SW 1271 (cell line): ENCODE data around the gene LTA.

Experiments
- DNase-seq, 2 experiments: peaks; one replicate each; lab custom pipeline; 2025; lab: John Stamatoyannopoulos, UW

LTA gene

DNA sequence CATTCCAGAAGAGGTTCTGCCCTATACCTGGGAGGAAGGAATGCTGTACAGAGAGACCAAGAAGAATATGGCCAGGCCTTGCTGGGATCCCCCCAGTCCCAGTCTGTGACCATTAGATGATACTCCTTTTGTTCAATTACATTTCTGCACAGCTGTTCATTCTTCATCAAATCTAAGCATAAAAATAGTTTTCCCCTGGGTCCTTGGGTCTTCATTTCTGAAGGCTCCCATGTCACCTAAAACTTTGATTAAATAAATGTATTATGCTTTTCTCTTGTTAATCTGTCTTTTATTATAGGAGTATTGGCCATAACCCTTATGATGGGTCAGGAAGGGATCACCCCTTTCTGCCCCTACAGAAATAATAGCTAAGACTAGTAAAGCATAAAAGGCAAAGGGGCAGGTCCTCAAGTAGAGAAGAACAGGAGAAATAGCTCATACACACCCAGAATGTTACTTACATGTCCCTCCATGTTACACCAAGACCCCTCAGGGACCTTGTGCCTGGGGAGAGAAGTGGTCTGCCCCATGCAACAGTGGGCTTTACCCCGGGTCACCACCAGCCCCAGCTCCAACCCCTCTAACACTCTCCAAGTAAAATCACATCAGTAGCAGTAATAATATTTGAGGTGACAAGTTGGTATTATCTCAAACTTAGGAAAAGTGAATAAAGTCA is 2.1 kb upstream of the LTA start:
- no peak for DNase-seq

DNA sequence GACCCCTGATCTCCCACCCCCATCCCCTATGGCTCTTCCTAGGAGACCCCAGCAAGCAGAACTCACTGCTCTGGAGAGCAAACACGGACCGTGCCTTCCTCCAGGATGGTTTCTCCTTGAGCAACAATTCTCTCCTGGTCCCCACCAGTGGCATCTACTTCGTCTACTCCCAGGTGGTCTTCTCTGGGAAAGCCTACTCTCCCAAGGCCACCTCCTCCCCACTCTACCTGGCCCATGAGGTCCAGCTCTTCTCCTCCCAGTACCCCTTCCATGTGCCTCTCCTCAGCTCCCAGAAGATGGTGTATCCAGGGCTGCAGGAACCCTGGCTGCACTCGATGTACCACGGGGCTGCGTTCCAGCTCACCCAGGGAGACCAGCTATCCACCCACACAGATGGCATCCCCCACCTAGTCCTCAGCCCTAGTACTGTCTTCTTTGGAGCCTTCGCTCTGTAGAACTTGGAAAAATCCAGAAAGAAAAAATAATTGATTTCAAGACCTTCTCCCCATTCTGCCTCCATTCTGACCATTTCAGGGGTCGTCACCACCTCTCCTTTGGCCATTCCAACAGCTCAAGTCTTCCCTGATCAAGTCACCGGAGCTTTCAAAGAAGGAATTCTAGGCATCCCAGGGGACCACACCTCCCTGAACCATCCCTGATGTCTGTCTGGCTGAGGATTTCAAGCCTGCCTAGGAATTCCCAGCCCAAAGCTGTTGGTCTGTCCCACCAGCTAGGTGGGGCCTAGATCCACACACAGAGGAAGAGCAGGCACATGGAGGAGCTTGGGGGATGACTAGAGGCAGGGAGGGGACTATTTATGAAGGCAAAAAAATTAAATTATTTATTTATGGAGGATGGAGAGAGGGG is 1.4 kb downstream of the LTA start:
- no peak for DNase-seq

- DNase-seq = no peak
Measured at GRCh38 chr6:31574106-31575061, 2.3 kb downstream of the LTA start.

- no peak for DNase-seq
Measured at GRCh38 chr6:31575335-31575901, 3.3 kb downstream of the LTA start, which contains the start of gene TNF. TNF (plus strand) TSS chr6:31575565; CDS start chr6:31575742, 177 bp downstream.

DNA sequence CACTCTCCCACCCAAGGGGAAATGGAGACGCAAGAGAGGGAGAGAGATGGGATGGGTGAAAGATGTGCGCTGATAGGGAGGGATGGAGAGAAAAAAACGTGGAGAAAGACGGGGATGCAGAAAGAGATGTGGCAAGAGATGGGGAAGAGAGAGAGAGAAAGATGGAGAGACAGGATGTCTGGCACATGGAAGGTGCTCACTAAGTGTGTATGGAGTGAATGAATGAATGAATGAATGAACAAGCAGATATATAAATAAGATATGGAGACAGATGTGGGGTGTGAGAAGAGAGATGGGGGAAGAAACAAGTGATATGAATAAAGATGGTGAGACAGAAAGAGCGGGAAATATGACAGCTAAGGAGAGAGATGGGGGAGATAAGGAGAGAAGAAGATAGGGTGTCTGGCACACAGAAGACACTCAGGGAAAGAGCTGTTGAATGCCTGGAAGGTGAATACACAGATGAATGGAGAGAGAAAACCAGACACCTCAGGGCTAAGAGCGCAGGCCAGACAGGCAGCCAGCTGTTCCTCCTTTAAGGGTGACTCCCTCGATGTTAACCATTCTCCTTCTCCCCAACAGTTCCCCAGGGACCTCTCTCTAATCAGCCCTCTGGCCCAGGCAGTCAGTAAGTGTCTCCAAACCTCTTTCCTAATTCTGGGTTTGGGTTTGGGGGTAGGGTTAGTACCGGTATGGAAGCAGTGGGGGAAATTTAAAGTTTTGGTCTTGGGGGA is 4.0 kb downstream of the LTA start:
- DNase-seq = no peak

DNA sequence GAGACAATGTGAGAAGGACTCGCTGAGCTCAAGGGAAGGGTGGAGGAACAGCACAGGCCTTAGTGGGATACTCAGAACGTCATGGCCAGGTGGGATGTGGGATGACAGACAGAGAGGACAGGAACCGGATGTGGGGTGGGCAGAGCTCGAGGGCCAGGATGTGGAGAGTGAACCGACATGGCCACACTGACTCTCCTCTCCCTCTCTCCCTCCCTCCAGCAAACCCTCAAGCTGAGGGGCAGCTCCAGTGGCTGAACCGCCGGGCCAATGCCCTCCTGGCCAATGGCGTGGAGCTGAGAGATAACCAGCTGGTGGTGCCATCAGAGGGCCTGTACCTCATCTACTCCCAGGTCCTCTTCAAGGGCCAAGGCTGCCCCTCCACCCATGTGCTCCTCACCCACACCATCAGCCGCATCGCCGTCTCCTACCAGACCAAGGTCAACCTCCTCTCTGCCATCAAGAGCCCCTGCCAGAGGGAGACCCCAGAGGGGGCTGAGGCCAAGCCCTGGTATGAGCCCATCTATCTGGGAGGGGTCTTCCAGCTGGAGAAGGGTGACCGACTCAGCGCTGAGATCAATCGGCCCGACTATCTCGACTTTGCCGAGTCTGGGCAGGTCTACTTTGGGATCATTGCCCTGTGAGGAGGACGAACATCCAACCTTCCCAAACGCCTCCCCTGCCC is 4.9 kb downstream of the LTA start:
- DNase-seq = no peak

DNA sequence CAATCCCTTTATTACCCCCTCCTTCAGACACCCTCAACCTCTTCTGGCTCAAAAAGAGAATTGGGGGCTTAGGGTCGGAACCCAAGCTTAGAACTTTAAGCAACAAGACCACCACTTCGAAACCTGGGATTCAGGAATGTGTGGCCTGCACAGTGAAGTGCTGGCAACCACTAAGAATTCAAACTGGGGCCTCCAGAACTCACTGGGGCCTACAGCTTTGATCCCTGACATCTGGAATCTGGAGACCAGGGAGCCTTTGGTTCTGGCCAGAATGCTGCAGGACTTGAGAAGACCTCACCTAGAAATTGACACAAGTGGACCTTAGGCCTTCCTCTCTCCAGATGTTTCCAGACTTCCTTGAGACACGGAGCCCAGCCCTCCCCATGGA is 5.5 kb downstream of the LTA start:
- no peak for DNase-seq

- DNase-seq = peak in 1 of 2 experiments; percentile 22
Measured at GRCh38 chr6:31578184-31579118, 6.4 kb downstream of the LTA start.

GRCh38 chr6:31579119-31579505 is 7.0 kb downstream of the LTA start:
- DNase-seq = no peak

GRCh38 chr6:31579546-31580437 is 7.7 kb downstream of the LTA start:
- DNase-seq = no peak

DNA sequence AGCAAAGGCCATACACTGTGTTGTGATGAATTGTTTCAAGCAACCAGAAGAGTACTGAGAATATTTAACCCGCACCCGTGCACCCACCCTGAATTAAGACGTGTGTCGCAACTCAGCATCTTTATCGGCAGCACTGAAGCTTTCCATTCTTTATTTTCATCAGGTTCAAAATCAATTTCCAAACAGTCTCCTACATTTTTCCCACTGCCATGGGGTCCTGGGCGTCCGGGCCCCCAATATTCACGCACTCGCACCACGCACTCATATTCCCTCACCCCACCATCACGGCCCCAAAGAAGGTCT is 8.3 kb downstream of the LTA start:
- DNase-seq = no peak

GRCh38 chr6:31580807-31581433 is 8.8 kb downstream of the LTA start:
- peak; percentile 30 to 85 for DNase-seq

DNA sequence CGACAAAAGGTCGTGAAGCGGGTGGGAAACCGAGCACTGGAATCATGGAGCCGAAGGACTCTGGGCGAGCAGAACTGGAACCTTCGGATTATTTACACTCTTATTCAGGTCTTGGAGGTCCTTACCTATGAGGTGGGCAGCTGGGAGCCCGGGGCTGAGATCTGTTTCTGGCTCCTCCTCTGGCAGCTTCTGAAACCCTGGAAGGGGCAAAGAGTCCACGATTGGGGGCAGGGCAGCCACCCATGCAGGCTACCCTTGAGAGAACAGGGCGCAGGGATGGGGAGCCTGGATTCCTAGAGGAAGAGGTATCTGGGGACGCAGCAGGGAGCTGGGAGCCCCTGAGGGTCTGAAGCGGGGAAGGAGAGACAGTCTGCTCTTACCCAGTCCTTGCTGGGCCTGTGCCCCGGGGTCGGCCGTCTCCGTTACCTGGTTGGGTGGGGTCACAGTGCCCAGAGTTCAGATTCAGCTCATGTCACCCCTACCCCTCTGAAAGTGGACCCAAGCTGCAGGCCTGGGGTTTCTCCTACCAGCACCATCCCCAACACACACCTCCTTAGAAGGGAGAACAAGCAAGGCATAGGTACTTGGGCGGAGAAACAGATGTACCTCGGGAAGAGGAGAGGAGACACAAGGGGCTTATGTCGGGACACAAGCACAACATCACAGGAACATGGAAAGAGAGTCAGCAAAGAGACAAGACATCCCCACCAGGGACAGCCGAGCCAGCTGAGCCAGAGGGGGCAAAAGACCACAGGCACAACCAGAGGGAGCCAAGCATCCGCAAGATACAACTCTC is 9.5 kb downstream of the LTA start:
- no peak for DNase-seq

- no peak for DNase-seq
Measured at GRCh38 chr6:31582230-31582643, 10.1 kb downstream of the LTA start, which contains the start of gene LTB. LTB (minus strand) TSS chr6:31582424; CDS start chr6:31582417, 7 bp downstream.

DNA sequence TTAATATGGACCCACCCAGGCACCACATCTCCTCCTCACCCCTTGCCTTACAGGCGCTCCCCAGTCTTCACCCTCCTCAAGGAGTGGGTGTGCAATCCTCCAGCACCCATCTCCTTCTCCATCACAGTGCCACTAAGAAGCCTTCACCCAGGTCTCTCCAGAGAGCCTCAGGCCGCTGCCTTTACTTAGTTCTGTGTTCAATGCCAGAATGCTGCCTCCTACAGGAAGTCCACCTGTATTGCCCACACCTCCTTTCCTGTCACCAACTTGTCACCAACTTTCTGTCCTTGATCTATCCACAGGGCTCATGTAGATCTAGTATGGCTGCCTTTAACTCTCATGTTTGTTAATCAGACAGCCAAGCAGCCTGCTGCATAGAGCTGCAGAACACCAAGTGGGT is 13.4 kb downstream of the LTA start:
- DNase-seq = peak in 1 of 2 experiments; percentile 45

- no peak for DNase-seq
Measured at GRCh38 chr6:31586008-31586407, 13.9 kb downstream of the LTA start, which contains the start of gene LST1. LST1 (plus strand) TSS chr6:31586277; CDS start chr6:31587300, 1,023 bp downstream.
